ENCODE measurements around the gene KRT17.

DNA sequence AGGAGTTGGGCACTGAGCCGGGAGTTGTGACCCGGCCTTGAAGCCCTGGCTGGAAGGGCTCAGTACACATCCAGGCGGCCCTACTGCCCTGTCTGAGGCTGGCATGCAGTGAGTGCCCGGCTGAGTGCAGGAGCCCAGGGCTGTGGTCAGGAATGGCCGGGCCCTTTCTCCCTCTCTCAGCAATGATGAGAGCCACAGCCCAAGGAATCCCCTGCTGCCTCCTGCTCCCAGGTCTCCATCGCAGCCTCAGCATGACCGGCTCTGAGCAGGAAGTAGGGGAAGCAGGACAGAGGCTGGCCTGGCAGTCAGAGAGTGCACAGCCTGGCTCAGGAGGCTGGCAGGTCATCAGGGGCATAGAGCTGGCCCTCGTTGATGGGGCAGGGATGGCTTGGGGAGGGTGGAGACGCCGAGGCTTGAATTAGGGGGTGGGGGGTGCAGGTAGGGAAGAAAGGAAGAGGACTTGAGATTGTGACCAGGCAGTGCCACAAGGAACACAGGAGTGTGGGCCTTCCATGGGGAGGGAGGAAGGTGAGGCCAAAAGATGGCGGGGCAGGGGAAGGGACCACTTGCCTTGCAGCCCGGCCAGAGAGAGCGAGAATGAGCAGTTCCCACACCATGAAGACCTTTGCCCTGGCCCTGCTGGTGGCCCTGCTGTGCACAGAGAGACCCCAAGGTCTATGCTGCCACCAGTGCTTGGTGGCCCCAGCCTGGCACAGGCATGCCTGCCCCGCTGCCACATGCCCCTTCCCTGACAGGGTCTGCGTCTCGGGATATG lies 32.1 kb upstream of the KRT17 start:
- TF ChIP-seq POLR2A (IDR thresholded peaks at IDR 0.05) = no peak
- TF ChIP-seq CTCF (IDR thresholded peaks at IDR 0.05) = no peak

Measured in adrenal gland (tissue), 5 donors.